GM12874 (cell line): ENCODE data around the gene ASAP2.

ENCODE experiments used
- TF ChIP-seq, protein P1 (sequence below): IDR thresholded peaks from 2 replicates; pipeline ENCODE4 v1.5.1; 2011; ENCODE audit warnings: low read depth, mild to moderate bottlenecking, control low read depth, low read length, moderate library complexity; ENCODE audit not compliant: insufficient read depth

Gene ASAP2

DNA sequence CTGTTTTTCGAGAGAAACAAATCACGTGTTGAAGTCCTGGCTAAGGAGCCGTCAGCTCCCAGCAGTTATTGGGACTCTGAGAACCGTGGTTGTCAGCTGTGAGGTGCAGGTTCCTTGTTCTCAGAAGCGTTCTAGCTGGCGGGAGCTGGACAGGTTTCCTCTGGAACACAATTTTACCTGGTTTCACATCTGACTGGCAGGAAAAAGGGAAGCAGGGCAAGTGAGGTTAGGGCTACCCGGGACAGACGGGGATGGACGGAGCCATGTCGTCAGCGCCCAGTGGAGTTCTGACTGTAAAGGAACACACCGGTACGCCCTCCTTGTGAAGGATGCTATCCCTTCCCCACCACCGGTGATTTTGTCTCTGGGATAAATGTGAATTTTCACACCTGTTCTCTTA, 190.6 kb downstream of the ASAP2 start:
- TF ChIP-seq, protein P1, sequence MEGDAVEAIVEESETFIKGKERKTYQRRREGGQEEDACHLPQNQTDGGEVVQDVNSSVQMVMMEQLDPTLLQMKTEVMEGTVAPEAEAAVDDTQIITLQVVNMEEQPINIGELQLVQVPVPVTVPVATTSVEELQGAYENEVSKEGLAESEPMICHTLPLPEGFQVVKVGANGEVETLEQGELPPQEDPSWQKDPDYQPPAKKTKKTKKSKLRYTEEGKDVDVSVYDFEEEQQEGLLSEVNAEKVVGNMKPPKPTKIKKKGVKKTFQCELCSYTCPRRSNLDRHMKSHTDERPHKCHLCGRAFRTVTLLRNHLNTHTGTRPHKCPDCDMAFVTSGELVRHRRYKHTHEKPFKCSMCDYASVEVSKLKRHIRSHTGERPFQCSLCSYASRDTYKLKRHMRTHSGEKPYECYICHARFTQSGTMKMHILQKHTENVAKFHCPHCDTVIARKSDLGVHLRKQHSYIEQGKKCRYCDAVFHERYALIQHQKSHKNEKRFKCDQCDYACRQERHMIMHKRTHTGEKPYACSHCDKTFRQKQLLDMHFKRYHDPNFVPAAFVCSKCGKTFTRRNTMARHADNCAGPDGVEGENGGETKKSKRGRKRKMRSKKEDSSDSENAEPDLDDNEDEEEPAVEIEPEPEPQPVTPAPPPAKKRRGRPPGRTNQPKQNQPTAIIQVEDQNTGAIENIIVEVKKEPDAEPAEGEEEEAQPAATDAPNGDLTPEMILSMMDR, result no peak

- TF ChIP-seq, protein P1, result no peak
These were observed 192.5 kb downstream of the ASAP2 start for GRCh38 chr2:9398881-9399780.

DNA sequence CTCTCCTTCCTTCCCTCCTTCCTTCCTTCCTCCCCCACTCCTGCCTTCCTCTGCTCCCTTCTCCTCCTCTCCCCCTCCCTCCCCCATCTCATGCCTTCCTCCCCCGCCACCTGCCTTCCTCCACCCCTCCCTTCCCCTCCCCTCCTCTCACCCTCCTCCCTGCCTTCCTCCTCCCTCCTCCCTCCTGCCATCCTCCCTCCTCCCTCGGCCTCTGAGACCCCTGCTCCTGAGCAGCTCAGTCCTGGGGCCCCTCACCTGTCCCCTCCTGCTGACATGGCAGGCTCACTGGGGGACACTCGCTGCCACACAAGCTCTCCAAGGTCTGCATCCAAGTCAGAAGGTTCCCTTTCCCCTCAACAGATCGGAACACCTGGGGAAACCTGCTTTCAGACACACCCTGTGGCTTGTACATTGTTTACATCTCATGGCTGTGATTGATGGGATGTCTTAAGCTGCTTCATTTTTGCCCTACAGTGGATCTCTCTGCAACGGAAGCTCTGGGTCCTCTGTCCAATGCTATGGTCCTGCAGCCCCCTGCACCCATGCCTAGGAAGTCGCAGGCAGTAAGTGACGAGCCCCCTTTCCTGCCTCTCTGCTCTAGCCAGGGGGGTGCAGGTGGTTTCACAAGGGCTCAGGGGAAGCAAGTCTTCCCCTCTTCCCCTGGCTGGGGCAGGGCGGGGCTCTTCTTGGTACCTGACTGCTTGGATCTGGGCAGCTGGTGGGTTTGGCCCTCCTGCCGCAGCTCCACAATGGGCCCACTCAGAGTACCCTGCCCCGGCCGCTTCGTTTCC, 193.9 kb downstream of the ASAP2 start:
- TF ChIP-seq, protein P1, result no peak

DNA sequence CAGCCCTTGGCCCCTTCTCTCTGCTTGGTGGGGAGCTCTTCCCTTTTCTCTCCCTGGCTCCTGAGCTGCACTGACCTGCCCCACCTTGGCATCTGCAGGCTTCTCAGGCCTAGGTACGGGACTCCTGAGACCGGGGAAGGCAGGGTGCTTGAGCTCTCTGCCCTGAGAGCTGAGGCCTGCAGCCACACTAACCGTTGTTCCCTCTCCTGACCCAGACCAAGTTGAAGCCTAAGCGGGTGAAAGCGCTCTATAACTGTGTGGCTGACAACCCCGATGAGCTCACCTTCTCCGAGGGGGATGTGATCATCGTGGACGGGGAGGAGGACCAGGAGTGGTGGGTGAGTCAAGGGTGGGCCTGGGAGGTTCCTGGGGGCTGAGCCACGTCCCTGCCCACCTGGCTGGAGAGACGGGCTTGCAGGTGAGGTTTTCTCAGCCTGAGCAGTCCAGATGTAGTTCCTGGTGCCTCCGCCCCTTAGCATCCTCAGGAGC, 194.5 kb downstream of the ASAP2 start:
- TF ChIP-seq, protein P1, result no peak

- TF ChIP-seq, protein P1, result no peak
These were observed 195.2 kb downstream of the ASAP2 start for GRCh38 chr2:9401646-9402371.

DNA sequence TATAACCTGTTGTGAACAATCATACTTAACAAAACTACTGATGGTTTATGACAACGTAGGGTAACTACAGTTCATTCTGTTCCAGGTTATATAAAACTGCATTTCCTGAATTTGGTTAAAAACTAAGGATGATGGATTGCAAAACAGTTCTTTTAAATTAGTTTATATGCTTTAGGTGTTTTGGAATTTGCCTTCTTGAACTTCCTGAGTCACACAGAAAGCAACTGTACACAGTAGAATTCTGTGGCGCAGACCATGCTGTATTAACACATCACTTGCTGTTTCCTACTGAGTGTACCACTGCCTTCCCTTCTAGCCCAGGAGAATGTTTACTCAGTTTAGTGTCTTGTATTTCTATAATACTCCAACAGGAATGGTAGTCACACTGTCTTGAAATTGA, 197.3 kb downstream of the ASAP2 start:
- TF ChIP-seq, protein P1, result no peak

GRCh38 chr2:9404451-9404850, 197.8 kb downstream of the ASAP2 start:
- TF ChIP-seq, protein P1, result no peak
